GM23248 (cell line): ENCODE measurements around the gene NIP7. TPM values are rescaled to one million over a fixed set of nuclear protein-coding genes. Genes with fewer than 3 reads are reported as not detected.
A peak's percentile ranks its signal among the peaks of the same experiment; 100 is the strongest.
"Not testable (repeated sequence)": the region's sequence is repeated elsewhere in the genome, so short reads cannot be mapped to it uniquely, and the experiment has no call there.

Experiments used
- DNase-seq: peaks from one replicate; pipeline ENCODE4 v3.0.0-alpha.2; 2015
- H2AFZ ChIP-seq: fragments of 200-600 bp; sonication (generic); 2 replicates; pipeline ENCODE4 v1.6.1; 2016; ENCODE audit warnings: antibody characterized with exemption
- H3F3A ChIP-seq: fragments of 200-600 bp; sonication (generic); 2 replicates; pipeline ENCODE4 v1.6.1; 2016; ENCODE audit warnings: mild to moderate bottlenecking, antibody characterized with exemption, mixed run types; ENCODE audit not compliant: insufficient read depth
- H3K27ac ChIP-seq: fragments of 200-600 bp; sonication (generic); 2 replicates; pipeline ENCODE4 v1.5.1; 2016; ENCODE audit warnings: mild to moderate bottlenecking
- H3K27me3 ChIP-seq: fragments of 200-600 bp; sonication (generic); replicated peaks from 2 replicates; pipeline ENCODE4 v1.6.1; 2016; ENCODE audit warnings: mild to moderate bottlenecking; ENCODE audit not compliant: insufficient read depth
- H3K36me3 ChIP-seq: fragments of 200-600 bp; sonication (generic); 2 replicates; pipeline ENCODE4 v1.6.1; 2016; ENCODE audit warnings: low read depth, mild to moderate bottlenecking
- H3K4me1 ChIP-seq: fragments of 200-600 bp; sonication (generic); 2 replicates; pipeline ENCODE4 v1.6.1; 2016; ENCODE audit warnings: mild to moderate bottlenecking; ENCODE audit not compliant: insufficient read depth
- H3K4me2 ChIP-seq: fragments of 200-600 bp; sonication (generic); one replicate; pipeline ENCODE4 v1.6.1; 2016; ENCODE audit warnings: mild to moderate bottlenecking; ENCODE audit not compliant: unreplicated experiment
- H3K4me3 ChIP-seq: fragments of 200-600 bp; sonication (generic); 2 replicates; pipeline ENCODE4 v1.5.1; 2016; ENCODE audit warnings: mild to moderate bottlenecking
- H3K79me2 ChIP-seq: fragments of 200-600 bp; sonication (generic); 2 replicates; pipeline ENCODE4 v1.6.1; 2016; ENCODE audit warnings: mild to moderate bottlenecking; ENCODE audit not compliant: insufficient read depth
- H3K9ac ChIP-seq: fragments of 200-600 bp; sonication (generic); 2 replicates; pipeline ENCODE4 v1.6.1; 2016; ENCODE audit warnings: mild to moderate bottlenecking
- H3K9me2 ChIP-seq: fragments of 200-600 bp; sonication (generic); 2 replicates; pipeline ENCODE4 v1.6.1; 2016; ENCODE audit warnings: mixed run types, mild to moderate bottlenecking, moderate library complexity; ENCODE audit not compliant: insufficient read depth
- H3K9me3 ChIP-seq: fragments of 200-600 bp; sonication (generic); one replicate; pipeline ENCODE4 v1.6.1; 2017; ENCODE audit warnings: low read depth
- H4K20me1 ChIP-seq: fragments of 200-600 bp; sonication (generic); 2 replicates; pipeline ENCODE4 v1.6.0; 2016; ENCODE audit not compliant: insufficient read depth
- EZH2 ChIP-seq: fragments of 200-600 bp; sonication (generic); IDR thresholded peaks from 2 replicates; pipeline ENCODE4 v1.6.1; 2018; ENCODE audit warnings: antibody characterized with exemption, mild to moderate bottlenecking; ENCODE audit not compliant: insufficient read depth, poor library complexity, severe bottlenecking
- EZH2phosphoT487 ChIP-seq: fragments of 200-600 bp; sonication (generic); IDR thresholded peaks from 2 replicates; pipeline ENCODE4 v1.6.1; 2018; ENCODE audit warnings: antibody characterized with exemption, moderate library complexity, mild to moderate bottlenecking, low read depth; ENCODE audit not compliant: insufficient read depth
- WGBS, 2 experiments: methylation state at CpG; one replicate each; pipeline ENCODE4 v1.1.6; 2015 to 2017; ENCODE audit warnings: low lambda C conversion rate in 2 of 2, low coverage in 1 of 2; ENCODE audit errors: missing lambda C conversion rate in 2 of 2; 5-methylcytosine and 5-hydroxymethylcytosine counted together
- in situ Hi-C: fragments of 300-500 bp; cut with MboI; formaldehyde crosslinking; loops from 2 replicates; pipeline ENCODE4 v1.15.0; 2020
- polyA plus RNA-seq: library from polyadenylated mRNA; unstranded; fragments of >200 nt; fragmentation: Nextera tagmentation; extraction: Ambion mirVana; gene quantifications from 2 replicates; pipeline ENCODE4 v1.2.1, GENCODE V29; 2016
- total RNA-seq: library from RNA; depleted of rRNA; stranded (reverse); fragments of >200 nt; shearing (Covaris generic); gene quantifications from 2 replicates; pipeline ENCODE4 v1.2.3, GENCODE V29; 2014; rRNA removed

The NIP7 gene
- total RNA-seq, result 16.3 and 24.2 TPM in 2 replicates
- polyA plus RNA-seq, result 35.1 and 35.6 TPM in 2 replicates

DNA sequence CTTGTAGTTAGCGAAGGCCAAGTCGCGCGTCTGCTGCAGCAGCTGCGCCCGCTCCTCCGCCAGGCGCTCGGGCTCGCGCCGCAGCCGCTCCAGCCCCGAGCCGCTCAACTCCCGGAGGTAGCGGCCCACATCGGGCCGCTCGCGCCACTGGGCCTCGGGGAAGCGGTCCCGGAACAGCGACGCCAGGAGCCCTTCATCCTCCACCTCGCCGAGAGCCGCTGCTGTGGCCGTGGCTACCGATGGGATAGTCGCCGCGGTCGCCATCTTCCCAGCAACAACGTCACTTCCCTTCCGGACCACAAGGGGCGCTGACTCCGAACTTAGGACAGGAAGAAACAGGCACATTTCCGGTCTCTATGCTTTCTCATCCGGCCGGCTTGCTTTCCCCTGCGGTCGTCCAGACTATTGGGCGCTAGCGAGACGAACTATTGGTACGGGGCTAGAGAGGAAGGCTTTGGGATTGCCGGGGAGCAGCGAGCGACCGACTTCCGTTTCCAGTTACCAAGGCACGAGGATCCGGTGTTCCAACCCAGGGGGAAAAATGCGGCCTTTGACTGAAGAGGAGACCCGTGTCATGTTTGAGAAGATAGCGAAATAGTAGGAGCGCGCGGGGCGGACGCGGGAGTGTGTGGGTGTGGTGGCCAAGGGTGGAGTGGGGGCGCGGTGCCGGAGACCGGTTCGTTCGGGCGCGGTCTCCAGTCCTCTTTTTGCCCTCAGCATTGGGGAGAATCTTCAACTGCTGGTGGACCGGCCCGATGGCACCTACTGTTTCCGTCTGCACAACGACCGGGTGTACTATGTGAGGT is at the start of gene NIP7, which contains the start of gene COG8:
TSS of gene NIP7 (plus strand) at position 484 of the 806 bp plus-strand sequence. CDS start at position 542, 58 bp downstream.
TSS of gene COG8 (minus strand) at position 276 of the 806 bp plus-strand sequence. CDS start at position 264, 12 bp downstream.
- H4K20me1 ChIP-seq, result no peaks in the 10 kb centered on the region
- no peaks in the 10 kb centered on the region for H3K9me3 ChIP-seq
- H3K27me3 ChIP-seq, result no peaks in the 10 kb centered on the region
- no peaks in the 10 kb centered on the region for H3K9me2 ChIP-seq
- peak within 1 kb of the TSS; percentile 79 for H3K27ac ChIP-seq
- TF ChIP-seq EZH2phosphoT487, result no peak
- TF ChIP-seq EZH2, result no peak
- H2AFZ ChIP-seq, result peak within 1 kb of the TSS; percentile 91
- peak; percentile 99 for DNase-seq
- in situ Hi-C loops, result no loop called here
- peaks cover 19% of the 10 kb centered on the region for H3K4me1 ChIP-seq
- WGBS, 2 experiments, result 1% methylated on average over 51 to 76 of the region's 77 CpGs
- H3K9ac ChIP-seq, result peak within 1 kb of the TSS; percentile 86
- H3K36me3 ChIP-seq, result peaks cover 39% of the 10 kb centered on the region
- peaks cover 91% of the 10 kb centered on the region for H3K79me2 ChIP-seq
- peak within 1 kb of the TSS; percentile 96 for H3K4me2 ChIP-seq
- peaks cover 27% of the 10 kb centered on the region for H3F3A ChIP-seq
- peak within 1 kb of the TSS; percentile 83 for H3K4me3 ChIP-seq

DNA sequence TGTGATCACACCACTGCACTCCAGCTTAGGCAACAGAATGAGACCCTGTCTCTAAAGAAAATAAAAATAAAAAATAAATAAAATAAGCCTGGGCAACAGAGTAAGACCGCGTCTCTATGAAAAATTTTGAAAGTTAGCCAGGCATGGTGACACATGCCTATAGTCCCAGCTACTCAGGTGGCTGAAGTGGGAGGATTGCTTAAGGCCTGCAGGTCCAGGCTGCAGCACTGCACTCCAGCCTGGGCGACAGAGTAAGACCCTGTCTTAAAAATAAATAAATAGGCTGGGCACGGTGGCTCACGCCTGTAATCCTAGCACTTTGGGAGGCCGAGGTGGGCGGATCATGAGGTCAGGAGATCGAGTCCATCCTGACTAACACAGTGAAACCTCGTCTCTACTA is 47.9 kb upstream of the NIP7 start:
- not testable (repeated sequence) for H2AFZ ChIP-seq
- H3K79me2 ChIP-seq, result 0 out of 2 replicates have a peak, but pooled peaks cover 20% of the 10 kb centered on the region
- in situ Hi-C loops, result loop anchor here (5.0 kb wide), 1 partner anchor 139 kb away; no protein-coding TSS in a partner anchor

DNA sequence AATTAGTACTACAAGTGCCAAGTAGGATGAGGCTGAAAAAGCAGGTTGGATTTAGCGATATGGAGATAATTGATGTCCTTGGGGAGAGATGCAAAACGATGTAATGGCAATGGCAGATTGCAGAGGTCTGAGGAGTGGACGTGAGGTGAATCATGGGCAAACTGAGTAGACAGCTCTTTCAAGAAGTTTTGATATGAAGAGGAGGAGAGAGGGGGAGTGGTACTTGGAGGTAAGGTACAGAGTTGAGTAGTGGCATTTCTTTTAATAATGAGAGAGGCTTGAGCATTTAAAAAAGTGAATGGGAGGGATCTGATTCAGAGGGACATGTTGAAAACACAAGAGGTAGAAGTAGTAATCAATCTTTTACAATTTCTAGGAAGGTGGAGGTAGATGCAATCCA is 46.2 kb upstream of the NIP7 start:
- Histone ChIP-seq H3K9me2 (no peaks in the 10 kb centered on the region), H2AFZ (no peak overlapping the region), H3K36me3 (peaks cover 4% of the 10 kb centered on the region; the same call in 1 of the 2 replicates), H3K9me3 (no peaks in the 10 kb centered on the region), H3K79me2 (0 out of 2 replicates have a peak, but pooled peaks cover 16% of the 10 kb centered on the region), H3F3A (no peaks in the 10 kb centered on the region), H3K27me3 (no peaks in the 10 kb centered on the region), H3K27ac (no peak overlapping the region), H3K4me2 (no peak overlapping the region), H3K4me3 (no peak overlapping the region), H4K20me1 (no peaks in the 10 kb centered on the region), H3K4me1 (no peaks in the 10 kb centered on the region), H3K9ac (no peak overlapping the region)
- in situ Hi-C loops, result loop anchor here (5.0 kb wide), 1 partner anchor 141 kb away; no protein-coding TSS in a partner anchor
- DNase-seq, result no peak
- WGBS, 2 experiments, result 61 to 70% methylated on average over 3 of the region's 3 CpGs
- TF ChIP-seq EZH2phosphoT487 (no peak), EZH2 (no peak)

More for the DNA sequence above, 47.9 kb upstream of the NIP7 start:
- not testable (repeated sequence) for H4K20me1 ChIP-seq, DNase-seq, H3K36me3 ChIP-seq, H3K4me3 ChIP-seq, H3K9me3 ChIP-seq, H3K9ac ChIP-seq, H3F3A ChIP-seq, H3K27ac ChIP-seq, H3K27me3 ChIP-seq, H3K9me2 ChIP-seq, H3K4me2 ChIP-seq, H3K4me1 ChIP-seq
- WGBS, 2 experiments, result 92 to 94% methylated on average over 9 of the region's 9 CpGs

DNA sequence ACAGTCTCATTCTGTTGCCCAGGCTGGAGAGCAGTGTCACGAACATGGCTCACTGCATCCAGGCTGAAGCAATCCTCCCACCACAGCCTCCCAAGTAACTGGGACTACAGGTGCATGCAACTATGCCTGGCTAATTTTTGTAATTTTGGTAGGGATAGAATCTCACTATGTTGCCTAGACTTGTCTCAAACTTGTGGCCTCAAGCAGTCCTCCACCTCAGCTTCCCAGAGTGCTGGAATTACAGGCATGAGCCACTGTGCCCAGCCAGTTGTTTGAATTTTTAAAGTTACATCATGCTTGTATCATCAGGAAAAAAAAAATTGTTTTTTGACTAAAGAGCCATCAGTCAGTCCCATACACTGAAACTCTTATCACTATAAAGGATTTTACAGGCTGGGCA is 45.5 kb upstream of the NIP7 start:
- in situ Hi-C loops, result loop anchor here (5.0 kb wide), 1 partner anchor 142 kb away; no protein-coding TSS in a partner anchor
- DNase-seq, result no peak
- H2AFZ ChIP-seq, result no peak overlapping the region
- no peaks in the 10 kb centered on the region for H3F3A ChIP-seq
- no peaks in the 10 kb centered on the region for H3K9me2 ChIP-seq
- H3K4me1 ChIP-seq, result no peaks in the 10 kb centered on the region
- TF ChIP-seq EZH2 (no peak), EZH2phosphoT487 (no peak)
- 94 to 100% methylated on average over 1 of the region's 1 CpG for WGBS, 2 experiments
- H4K20me1 ChIP-seq, result no peaks in the 10 kb centered on the region
- H3K36me3 ChIP-seq, result peaks cover 4% of the 10 kb centered on the region; the same call in 1 of the 2 replicates
- no peaks in the 10 kb centered on the region for H3K27me3 ChIP-seq
- no peaks in the 10 kb centered on the region for H3K9me3 ChIP-seq
- no peak overlapping the region for H3K9ac ChIP-seq
- 0 out of 2 replicates have a peak, but pooled peaks cover 10% of the 10 kb centered on the region for H3K79me2 ChIP-seq
- no peak overlapping the region for H3K27ac ChIP-seq
- no peak overlapping the region for H3K4me2 ChIP-seq
- H3K4me3 ChIP-seq, result no peak overlapping the region

DNA sequence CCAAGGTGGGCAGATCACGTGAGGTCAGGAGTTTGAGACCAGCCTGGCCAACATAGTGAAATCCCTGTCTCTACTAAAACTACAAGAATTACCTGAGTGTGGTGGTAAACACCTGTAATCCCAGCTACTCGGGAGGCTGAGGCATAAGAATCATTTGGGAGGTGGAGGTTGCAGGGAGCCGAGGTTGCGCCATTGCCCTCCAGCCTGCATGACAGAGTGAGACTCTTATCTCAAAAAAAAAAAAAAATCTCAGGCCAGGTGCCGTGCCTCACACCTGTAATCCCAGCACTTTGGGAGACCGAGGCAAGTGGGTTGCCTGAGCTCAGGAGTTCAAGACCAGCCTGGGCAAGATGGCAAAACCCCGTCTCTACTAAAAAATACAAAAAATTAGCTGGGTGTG is 42.8 kb upstream of the NIP7 start:
- H3K9me2 ChIP-seq, H3K4me1 ChIP-seq, DNase-seq, H4K20me1 ChIP-seq, H3K4me3 ChIP-seq, H3F3A ChIP-seq, H3K4me2 ChIP-seq, H3K9ac ChIP-seq, H2AFZ ChIP-seq, H3K79me2 ChIP-seq, H3K27ac ChIP-seq, in situ Hi-C loops, H3K27me3 ChIP-seq, H3K9me3 ChIP-seq: not testable (repeated sequence)
- H3K36me3 ChIP-seq, result peaks cover 20% of the 10 kb centered on the region
- 96 to 97% methylated on average over 7 of the region's 7 CpGs for WGBS, 2 experiments
